SJSA1 (cell line): ENCODE results near the gene SCRN3. TPM values are rescaled to one million over a fixed set of nuclear protein-coding genes. Genes with fewer than 3 reads are reported as not detected.

Experiments used
- DNase-seq, 2 experiments: peaks; one replicate each; pipeline ENCODE4 v3.0.0-alpha.2; 2015 to 2020; ENCODE audit warnings: low spot score in 2 of 2, low read depth in 1 of 2
- H3K27ac ChIP-seq: fragments of 250-450 bp; sonication (Bioruptor Pico); 2 replicates; pipeline ENCODE4 v1.5.1; 2020; ENCODE audit warnings: mild to moderate bottlenecking, moderate library complexity
- H3K27me3 ChIP-seq: fragments of 250-450 bp; sonication (Bioruptor Pico); replicated peaks from 2 replicates; pipeline ENCODE4 v1.5.1; 2020; ENCODE audit warnings: mild to moderate bottlenecking, moderate library complexity
- H3K36me3 ChIP-seq: fragments of 250-450 bp; sonication (Bioruptor Pico); 2 replicates; pipeline ENCODE4 v1.5.1; 2020; ENCODE audit warnings: mild to moderate bottlenecking
- H3K4me1 ChIP-seq: fragments of 250-450 bp; sonication (Bioruptor Pico); replicated peaks from 2 replicates; pipeline ENCODE4 v1.6.1; 2021; ENCODE audit warnings: mild to moderate bottlenecking
- H3K4me3 ChIP-seq: fragments of 250-450 bp; sonication (Bioruptor Pico); 2 replicates; pipeline ENCODE4 v1.5.1; 2020; ENCODE audit warnings: mild to moderate bottlenecking
- H3K9me3 ChIP-seq: fragments of 250-450 bp; sonication (Bioruptor Pico); replicated peaks from 2 replicates; pipeline ENCODE4 v1.5.1; 2020; ENCODE audit warnings: mild to moderate bottlenecking
- total RNA-seq: library from RNA; depleted of rRNA; stranded (reverse); fragments of >200 nt; shearing (Covaris generic); gene quantifications from 2 replicates; pipeline ENCODE4 v1.2.3, GENCODE V29; 2014; rRNA removed

SCRN3 gene
- total RNA-seq, 1 experiment from 2014 or later, result 31.0 TPM

DNA sequence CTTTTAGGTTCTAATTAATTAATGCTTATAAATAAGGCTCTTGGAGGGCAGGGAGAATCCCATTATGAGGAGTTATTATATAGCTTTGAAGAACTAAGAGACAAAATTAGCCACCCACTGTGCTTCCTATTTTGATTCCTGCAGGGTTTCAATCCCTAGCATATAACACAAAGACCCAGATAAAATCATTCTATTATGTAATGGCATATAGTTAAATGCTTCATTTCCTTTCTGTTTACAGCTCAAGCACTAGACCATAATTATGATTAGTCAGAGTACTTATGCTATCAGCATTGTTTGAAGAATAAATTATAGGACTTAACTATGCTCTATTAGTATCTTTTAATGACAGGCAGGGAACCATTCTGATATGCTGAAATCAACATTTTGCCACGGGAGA, 82.2 kb downstream of the SCRN3 start:
- H3K27me3 ChIP-seq, result no peaks in the 10 kb centered on the region
- DNase-seq, result no peak
- H3K4me3 ChIP-seq, result no peak overlapping the region
- H3K27ac ChIP-seq, result no peak overlapping the region
- no peaks in the 10 kb centered on the region for H3K9me3 ChIP-seq
- H3K36me3 ChIP-seq, result no peaks in the 10 kb centered on the region
- H3K4me1 ChIP-seq, result peaks cover 18% of the 10 kb centered on the region

Other genes starting within 250 kb of the SCRN3 start
- gene OLA1, start 147.2 kb upstream of the SCRN3 start, total RNA-seq, result 92.2 and 122 TPM in 2 replicates
- 0.09 and 1.3 TPM in 2 replicates for gene SP9, start 60.8 kb upstream of the SCRN3 start, total RNA-seq
- gene GPR155, start 91.3 kb downstream of the SCRN3 start, total RNA-seq, result 3.4 and 4.9 TPM in 2 replicates
- gene WIPF1, start 202.1 kb downstream of the SCRN3 start, total RNA-seq, result 20.8 and 28.3 TPM in 2 replicates